ENCODE results near the gene MRPL16. TPM values are rescaled to one million over a fixed set of nuclear protein-coding genes. Genes with fewer than 3 reads are reported as not detected.
"Not testable (repeated sequence)": the region's sequence is repeated elsewhere in the genome, so short reads cannot be mapped to it uniquely, and the experiment has no call there.

Gene MRPL16
- polyA plus RNA-seq, 4 donors = 41.1 to 113 (median 58.6) TPM

GRCh38 chr11:59848439-59848838, 37.9 kb upstream of the MRPL16 start:
- not testable (repeated sequence) for H3K36me3 ChIP-seq (ENCODE audit: control insufficient read depth in 3 of 3, insufficient read depth in 2 of 3, low read depth in 1 of 3, low read length in 3 of 3); H3K9me3 ChIP-seq (ENCODE audit: control insufficient read depth in 2 of 2, insufficient read depth in 1 of 2, low read depth in 1 of 2, low read length in 1 of 2); FAIRE-seq; H3K27me3 ChIP-seq (ENCODE audit: control insufficient read depth in 3 of 3, insufficient read depth in 3 of 3, low read length in 3 of 3); H3K4me3 ChIP-seq (ENCODE audit: low read depth in 1 of 3, low read length in 3 of 3); DNase-seq
- peak overlapping the region in 2 of 3 donors; percentile 35 to 59 for H3K27ac ChIP-seq (ENCODE audit: low read depth in 1 of 3, low read length in 2 of 3)
- H3K4me1 ChIP-seq (ENCODE audit: control insufficient read depth in 3 of 3, insufficient read depth in 2 of 3, low read depth in 1 of 3, low read length in 2 of 3) = peaks cover 0 to 11% (median 2%) of the 10 kb centered on the region in 3 donors
- 89 to 92% (median 89%) methylated on average over 6 of the region's 6 CpGs for WGBS, 3 donors

- Histone ChIP-seq H3K27ac (ENCODE audit: low read depth in 1 of 3, low read length in 2 of 3) (no peak overlapping the region), H3K9me3 (ENCODE audit: control insufficient read depth in 2 of 2, insufficient read depth in 1 of 2, low read depth in 1 of 2, low read length in 1 of 2) (no peaks in the 10 kb centered on the region), H3K4me3 (ENCODE audit: low read depth in 1 of 3, low read length in 3 of 3) (no peak overlapping the region), H3K27me3 (ENCODE audit: control insufficient read depth in 3 of 3, insufficient read depth in 3 of 3, low read length in 3 of 3) (no peaks in the 10 kb centered on the region), H3K36me3 (ENCODE audit: control insufficient read depth in 3 of 3, insufficient read depth in 2 of 3, low read depth in 1 of 3, low read length in 3 of 3) (no peaks in the 10 kb centered on the region), H3K4me1 (ENCODE audit: control insufficient read depth in 3 of 3, insufficient read depth in 2 of 3, low read depth in 1 of 3, low read length in 2 of 3) (peaks cover 0 to 11% (median 2%) of the 10 kb centered on the region in 3 donors)
- no peak for DNase-seq
- no peak for FAIRE-seq
- 85 to 96% (median 87%) methylated on average over 3 of the region's 3 CpGs for WGBS, 3 donors
These were observed 37.0 kb upstream of the MRPL16 start for GRCh38 chr11:59847626-59848025.

- H3K27ac ChIP-seq (ENCODE audit: low read depth in 1 of 3, low read length in 2 of 3) = no peak overlapping the region
- 64 to 87% (median 72%) methylated on average over 5 of the region's 5 CpGs for WGBS, 3 donors
- no peak for DNase-seq
- FAIRE-seq = no peak
- H3K4me3 ChIP-seq (ENCODE audit: low read depth in 1 of 3, low read length in 3 of 3) = no peak overlapping the region
- H3K4me1 ChIP-seq (ENCODE audit: control insufficient read depth in 3 of 3, insufficient read depth in 2 of 3, low read depth in 1 of 3, low read length in 2 of 3) = peaks cover 0 to 11% (median 2%) of the 10 kb centered on the region in 3 donors
- H3K36me3 ChIP-seq (ENCODE audit: control insufficient read depth in 3 of 3, insufficient read depth in 2 of 3, low read depth in 1 of 3, low read length in 3 of 3) = no peaks in the 10 kb centered on the region
- H3K9me3 ChIP-seq (ENCODE audit: control insufficient read depth in 2 of 2, insufficient read depth in 1 of 2, low read depth in 1 of 2, low read length in 1 of 2) = no peaks in the 10 kb centered on the region
- H3K27me3 ChIP-seq (ENCODE audit: control insufficient read depth in 3 of 3, insufficient read depth in 3 of 3, low read length in 3 of 3) = no peaks in the 10 kb centered on the region
These were observed 36.0 kb upstream of the MRPL16 start for GRCh38 chr11:59846556-59846955.

- 63 to 74% (median 70%) methylated on average over 4 of the region's 4 CpGs for WGBS, 3 donors
- H3K4me1 ChIP-seq (ENCODE audit: control insufficient read depth in 3 of 3, insufficient read depth in 2 of 3, low read depth in 1 of 3, low read length in 2 of 3) = peaks cover 0 to 11% (median 2%) of the 10 kb centered on the region in 3 donors
- H3K27me3 ChIP-seq (ENCODE audit: control insufficient read depth in 3 of 3, insufficient read depth in 3 of 3, low read length in 3 of 3) = no peaks in the 10 kb centered on the region
- no peaks in the 10 kb centered on the region for H3K9me3 ChIP-seq (ENCODE audit: control insufficient read depth in 2 of 2, insufficient read depth in 1 of 2, low read depth in 1 of 2, low read length in 1 of 2)
- FAIRE-seq (no peak), DNase-seq (no peak)
- H3K4me3 ChIP-seq (ENCODE audit: low read depth in 1 of 3, low read length in 3 of 3) = no peak within 1 kb of the TSS
- no peaks in the 10 kb centered on the region for H3K36me3 ChIP-seq (ENCODE audit: control insufficient read depth in 3 of 3, insufficient read depth in 2 of 3, low read depth in 1 of 3, low read length in 3 of 3)
- H3K27ac ChIP-seq (ENCODE audit: low read depth in 1 of 3, low read length in 2 of 3) = no peak within 1 kb of the TSS
These were observed 34.8 kb upstream of the MRPL16 start, which contains the start of gene CBLIF for GRCh38 chr11:59845399-59845798. CBLIF (minus strand) TSS chr11:59845499; CDS start chr11:59845453, 46 bp downstream.

- no peaks in the 10 kb centered on the region for H3K36me3 ChIP-seq (ENCODE audit: control insufficient read depth in 3 of 3, insufficient read depth in 2 of 3, low read depth in 1 of 3, low read length in 3 of 3)
- H3K27me3 ChIP-seq (ENCODE audit: control insufficient read depth in 3 of 3, insufficient read depth in 3 of 3, low read length in 3 of 3) = no peaks in the 10 kb centered on the region
- no peak overlapping the region for H3K4me3 ChIP-seq (ENCODE audit: low read depth in 1 of 3, low read length in 3 of 3)
- H3K4me1 ChIP-seq (ENCODE audit: control insufficient read depth in 3 of 3, insufficient read depth in 2 of 3, low read depth in 1 of 3, low read length in 2 of 3) = no peaks in the 10 kb centered on the region
- no peak for DNase-seq
- 83 to 89% (median 84%) methylated on average over 12 of the region's 12 CpGs for WGBS, 3 donors
- H3K27ac ChIP-seq (ENCODE audit: low read depth in 1 of 3, low read length in 2 of 3) = no peak overlapping the region
- no peak for FAIRE-seq
- no peaks in the 10 kb centered on the region for H3K9me3 ChIP-seq (ENCODE audit: control insufficient read depth in 2 of 2, insufficient read depth in 1 of 2, low read depth in 1 of 2, low read length in 1 of 2)
These were observed 31.7 kb upstream of the MRPL16 start for GRCh38 chr11:59842316-59842715.

GRCh38 chr11:59841514-59841913, 30.9 kb upstream of the MRPL16 start:
- Histone ChIP-seq H3K27ac (ENCODE audit: low read depth in 1 of 3, low read length in 2 of 3) (no peak overlapping the region), H3K27me3 (ENCODE audit: control insufficient read depth in 3 of 3, insufficient read depth in 3 of 3, low read length in 3 of 3) (no peaks in the 10 kb centered on the region), H3K9me3 (ENCODE audit: control insufficient read depth in 2 of 2, insufficient read depth in 1 of 2, low read depth in 1 of 2, low read length in 1 of 2) (no peaks in the 10 kb centered on the region), H3K36me3 (ENCODE audit: control insufficient read depth in 3 of 3, insufficient read depth in 2 of 3, low read depth in 1 of 3, low read length in 3 of 3) (no peaks in the 10 kb centered on the region), H3K4me3 (ENCODE audit: low read depth in 1 of 3, low read length in 3 of 3) (no peak overlapping the region), H3K4me1 (ENCODE audit: control insufficient read depth in 3 of 3, insufficient read depth in 2 of 3, low read depth in 1 of 3, low read length in 2 of 3) (no peaks in the 10 kb centered on the region)
- no peak for FAIRE-seq
- WGBS, 3 donors = 77 to 92% (median 85%) methylated on average over 2 of the region's 2 CpGs
- DNase-seq = no peak

GRCh38 chr11:59839615-59840014, 29.0 kb upstream of the MRPL16 start:
- no peak overlapping the region for H3K27ac ChIP-seq (ENCODE audit: low read depth in 1 of 3, low read length in 2 of 3)

GRCh38 chr11:59833602-59834001, 23.0 kb upstream of the MRPL16 start:
- DNase-seq (no peak), FAIRE-seq (no peak)
- H3K27me3 ChIP-seq (ENCODE audit: control insufficient read depth in 3 of 3, insufficient read depth in 3 of 3, low read length in 3 of 3) = no peaks in the 10 kb centered on the region
- H3K9me3 ChIP-seq (ENCODE audit: control insufficient read depth in 2 of 2, insufficient read depth in 1 of 2, low read depth in 1 of 2, low read length in 1 of 2) = no peaks in the 10 kb centered on the region
- no peak overlapping the region for H3K4me3 ChIP-seq (ENCODE audit: low read depth in 1 of 3, low read length in 3 of 3)
- WGBS, 3 donors = 87 to 95% (median 88%) methylated on average over 2 of the region's 2 CpGs
- H3K4me1 ChIP-seq (ENCODE audit: control insufficient read depth in 3 of 3, insufficient read depth in 2 of 3, low read depth in 1 of 3, low read length in 2 of 3) = no peaks in the 10 kb centered on the region
- no peaks in the 10 kb centered on the region for H3K36me3 ChIP-seq (ENCODE audit: control insufficient read depth in 3 of 3, insufficient read depth in 2 of 3, low read depth in 1 of 3, low read length in 3 of 3)
- H3K27ac ChIP-seq (ENCODE audit: low read depth in 1 of 3, low read length in 2 of 3) = no peak overlapping the region

More at GRCh38 chr11:59839615-59840014, 29.0 kb upstream of the MRPL16 start:
- no peaks in the 10 kb centered on the region for H3K9me3 ChIP-seq (ENCODE audit: control insufficient read depth in 2 of 2, insufficient read depth in 1 of 2, low read depth in 1 of 2, low read length in 1 of 2)
- no peaks in the 10 kb centered on the region for H3K27me3 ChIP-seq (ENCODE audit: control insufficient read depth in 3 of 3, insufficient read depth in 3 of 3, low read length in 3 of 3)
- FAIRE-seq = no peak
- H3K4me3 ChIP-seq (ENCODE audit: low read depth in 1 of 3, low read length in 3 of 3) = no peak overlapping the region
- no peak for DNase-seq
- no peaks in the 10 kb centered on the region for H3K36me3 ChIP-seq (ENCODE audit: control insufficient read depth in 3 of 3, insufficient read depth in 2 of 3, low read depth in 1 of 3, low read length in 3 of 3)
- H3K4me1 ChIP-seq (ENCODE audit: control insufficient read depth in 3 of 3, insufficient read depth in 2 of 3, low read depth in 1 of 3, low read length in 2 of 3) = no peaks in the 10 kb centered on the region

GRCh38 chr11:59829358-59829757, 18.8 kb upstream of the MRPL16 start:
- Histone ChIP-seq H3K4me1 (ENCODE audit: control insufficient read depth in 3 of 3, insufficient read depth in 2 of 3, low read depth in 1 of 3, low read length in 2 of 3) (no peaks in the 10 kb centered on the region), H3K9me3 (ENCODE audit: control insufficient read depth in 2 of 2, insufficient read depth in 1 of 2, low read depth in 1 of 2, low read length in 1 of 2) (no peaks in the 10 kb centered on the region), H3K27me3 (ENCODE audit: control insufficient read depth in 3 of 3, insufficient read depth in 3 of 3, low read length in 3 of 3) (no peaks in the 10 kb centered on the region), H3K27ac (ENCODE audit: low read depth in 1 of 3, low read length in 2 of 3) (no peak overlapping the region), H3K4me3 (ENCODE audit: low read depth in 1 of 3, low read length in 3 of 3) (no peak overlapping the region), H3K36me3 (ENCODE audit: control insufficient read depth in 3 of 3, insufficient read depth in 2 of 3, low read depth in 1 of 3, low read length in 3 of 3) (no peaks in the 10 kb centered on the region)
- WGBS, 3 donors = 74 to 87% (median 75%) methylated on average over 3 of the region's 3 CpGs
- no peak for FAIRE-seq
- no peak for DNase-seq

Measured in small intestine (tissue), 7 donors.